B cell (primary cell): ENCODE results near the gene ARHGDIB. TPM values are rescaled to one million over a fixed set of nuclear protein-coding genes. Genes with fewer than 3 reads are reported as not detected.
A peak's percentile ranks its signal among the peaks of the same experiment; 100 is the strongest.

Experiments used
- ATAC-seq: fragments of 200-7000 bp; cut with Tn5 transposase; one replicate; pipeline ENCODE4 v1.10.0; 2021; ENCODE audit warnings: low read depth, mild to moderate bottlenecking, moderate number of reproducible peaks, moderate library complexity
- CTCF ChIA-PET: fragments of 350-600 bp; sonication (Branson Sonifier 250); formaldehyde crosslinking; loops from one replicate; lab custom pipeline; 2021; ENCODE audit warnings: antibody characterized with exemption, inconsistent platforms; lab: Charles Lee
- POLR2A ChIA-PET: fragments of 350-600 bp; sonication (Branson Sonifier 250); formaldehyde crosslinking; loops from one replicate; lab custom pipeline; 2021; ENCODE audit warnings: antibody characterized with exemption; lab: Charles Lee
- DNase-seq: peaks from one replicate; pipeline ENCODE4 v3.0.0; 2013
- H2AFZ ChIP-seq: 2 replicates; pipeline ENCODE4 v1.6.1; 2012; ENCODE audit warnings: mild to moderate bottlenecking, low read depth, low read length; ENCODE audit not compliant: insufficient read depth, poor library complexity, severe bottlenecking
- H3K27ac ChIP-seq, 2 donors: 1 replicate in 1 of 2; 2 replicates in 1 of 2; pipeline ENCODE4 v1.5.1; 2012 to 2013; ENCODE audit warnings: low read length in 2 of 2, mild to moderate bottlenecking in 2 of 2, moderate library complexity in 1 of 2
- H3K27me3 ChIP-seq, 4 experiments: fragments of 200-600 bp in 1 of 4; sonication (generic) in 1 of 4; replicated peaks in 1 of 4; 1 replicate in 2 of 4; 2 replicates in 2 of 4; pipeline versions ENCODE4 v1.6.1 to v1.7.0; 2013 to 2016; ENCODE audit warnings: low read length in 3 of 4, mild to moderate bottlenecking in 2 of 4, mixed read lengths in 1 of 4, moderate library complexity in 1 of 4; ENCODE audit not compliant: insufficient read depth in 4 of 4, control insufficient read depth in 3 of 4; ENCODE audit errors: control extremely low read depth in 1 of 4
- H3K36me3 ChIP-seq, 2 experiments: replicated peaks in 1 of 2; 1 replicate in 1 of 2; 2 replicates in 1 of 2; pipeline versions ENCODE4 v1.6.1 to v1.7.1; 2013; ENCODE audit warnings: low read length in 1 of 2; ENCODE audit not compliant: insufficient read depth in 2 of 2, control insufficient read depth in 1 of 2; ENCODE audit errors: control extremely low read depth in 1 of 2, extremely low read depth in 1 of 2
- H3K4me1 ChIP-seq, 2 donors: fragments of 200-600 bp in 1 of 2; sonication (generic) in 1 of 2; 1 replicate in 1 of 2; 2 replicates in 1 of 2; pipeline versions ENCODE4 v1.5.1 to v1.6.1; 2013 to 2017; ENCODE audit warnings: low read length in 2 of 2; ENCODE audit not compliant: control insufficient read depth in 2 of 2, insufficient read depth in 2 of 2
- H3K4me2 ChIP-seq: replicated peaks from 2 replicates; pipeline ENCODE3; 2012; ENCODE audit warnings: mild to moderate bottlenecking, low read depth, low read length; ENCODE audit not compliant: poor library complexity, severe bottlenecking
- H3K4me3 ChIP-seq, 5 experiments: fragments of 200-600 bp in 1 of 5; sonication (generic) in 1 of 5; 1 replicate in 3 of 5; 2 replicates in 2 of 5; pipeline versions ENCODE4 v1.5.1 to v1.7.0; 2011 to 2016; ENCODE audit warnings: low read length in 4 of 5, mild to moderate bottlenecking in 4 of 5, low read depth in 2 of 5, control low read depth in 1 of 5, moderate library complexity in 1 of 5; ENCODE audit not compliant: insufficient read depth in 1 of 5; ENCODE audit errors: control extremely low read depth in 1 of 5, extremely low read depth in 1 of 5
- H3K79me2 ChIP-seq: fragments of 200-600 bp; sonication (generic); one replicate; pipeline ENCODE4 v1.6.0; 2016; ENCODE audit warnings: low read length; ENCODE audit not compliant: control insufficient read depth, insufficient read depth
- H3K9ac ChIP-seq: fragments of 200-600 bp; sonication (generic); 2 replicates; pipeline ENCODE4 v1.6.1; 2017; ENCODE audit warnings: mild to moderate bottlenecking, low read length, moderate library complexity
- H3K9me3 ChIP-seq, 3 donors: one replicate each; pipeline versions ENCODE4 v1.6.1 to v1.7.1; 2013; ENCODE audit warnings: low read length in 2 of 3; ENCODE audit not compliant: control insufficient read depth in 2 of 3, insufficient read depth in 1 of 3; ENCODE audit errors: control extremely low read depth in 1 of 3
- H4K20me1 ChIP-seq: 2 replicates; pipeline ENCODE4 v1.6.0; 2012; ENCODE audit warnings: mild to moderate bottlenecking, low read length; ENCODE audit not compliant: insufficient read depth, control insufficient read depth, poor library complexity, severe bottlenecking
- H3K27ac Mint-ChIP-seq: one replicate; pipeline ENCODE4 v1.8.0; 2021; ENCODE audit warnings: mixed read lengths
- H3K27me3 Mint-ChIP-seq: one replicate; pipeline ENCODE4 v1.8.0; 2021; ENCODE audit warnings: mixed read lengths
- H3K4me1 Mint-ChIP-seq: one replicate; pipeline ENCODE4 v1.8.0; 2021; ENCODE audit warnings: mixed read lengths
- H3K4me3 Mint-ChIP-seq: one replicate; pipeline ENCODE4 v1.8.0; 2021; ENCODE audit warnings: mixed read lengths
- H3K9me3 Mint-ChIP-seq: one replicate; pipeline ENCODE4 v1.8.0; 2022; ENCODE audit warnings: mixed read lengths; ENCODE audit not compliant: insufficient read depth
- CTCF ChIP-seq: fragments of 200-600 bp; IDR thresholded peaks from one replicate; pipeline ENCODE4 v1.8.0; 2022; ENCODE audit warnings: antibody characterized with exemption, mild to moderate bottlenecking
- EZH2 ChIP-seq: IDR thresholded peaks from 2 replicates; pipeline ENCODE4 v1.6.1; 2012; ENCODE audit warnings: borderline replicate concordance, low read depth, mild to moderate bottlenecking, moderate library complexity, low read length; ENCODE audit not compliant: insufficient read depth, poor library complexity, severe bottlenecking
- WGBS: methylation state at CpG from one replicate; pipeline ENCODE4 v1.1.5; 2013; ENCODE audit warnings: missing lambda C conversion rate; ENCODE audit not compliant: insufficient coverage; 5-methylcytosine and 5-hydroxymethylcytosine counted together
- intact Hi-C: fragments of 100-400 bp; cut with micrococcal nuclease; formaldehyde crosslinking; loops from one replicate; pipeline ENCODE4 v1.10.0; 2022
- polyA plus RNA-seq: library from polyadenylated mRNA; depleted of rRNA; stranded (reverse); fragments of >200 nt; gene quantifications from 2 replicates; pipeline ENCODE4 v1.2.3, GENCODE V29; 2012
- total RNA-seq, 2 donors: library from RNA; stranded (reverse); fragments of 120-200 nt in 1 of 2; gene quantifications; 1 replicate in 1 of 2; 2 replicates in 1 of 2; pipeline versions ENCODE4 v1.2.3 to v1.2.4, GENCODE V29; 2013 to 2022

ARHGDIB gene
- total and polyA plus RNA-seq, 2 donors (not counting 1 experiment from before 2014, with no cell fraction given), result 514 to 826 TPM

GRCh38 chr12:14982991-14983390, 21.6 kb upstream of the ARHGDIB start:
- WGBS, result 0% methylated on average over 1 of the region's 2 CpGs
- Histone ChIP-seq H3K4me3 (peak overlapping the region in 1 of 5 experiments; percentile 4), H3K9me3 (no peaks in the 10 kb centered on the region), H3K79me2 (peaks cover 11% of the 10 kb centered on the region), H3K27me3 (no peaks in the 10 kb centered on the region), H3K9ac (peak overlapping the region; percentile 9), H3K36me3 (no peaks in the 10 kb centered on the region), H3K4me1 (peaks cover 36 to 50% of the 10 kb centered on the region in 2 donors), H3K4me2 (peak overlapping the region; percentile 47), H4K20me1 (no peaks in the 10 kb centered on the region), H2AFZ (peak overlapping the region; percentile 11), H3K27ac (peak overlapping the region in 1 of 2 donors; percentile 46)
- Mint-ChIP-seq H3K4me3 (peak overlapping the region; percentile 17), H3K4me1 (peaks cover 49% of the 10 kb centered on the region), H3K9me3 (no peaks in the 10 kb centered on the region), H3K27me3 (no peaks in the 10 kb centered on the region), H3K27ac (peak overlapping the region; percentile 70)
- ATAC-seq (peak; percentile 31), DNase-seq (peak; percentile 29)
- ChIA-PET CTCF (interaction anchor here (0.6 to 1.1 kb wide), 6 partner anchors 11 to 260 kb away, joined by 3 to 5 read pairs (median 4); partner anchors contain the start of gene ERP27), POLR2A (interaction anchor here (0.6 kb wide), 1 partner anchor 51 kb away, joined by 3 read pairs; no protein-coding TSS in a partner anchor)
- TF ChIP-seq EZH2 (no peak), CTCF (no peak)
- intact Hi-C loops, result no loop called here

GRCh38 chr12:14982562-14982961, 21.2 kb upstream of the ARHGDIB start:
- H3K9me3 ChIP-seq, result no peaks in the 10 kb centered on the region
- H3K4me2 ChIP-seq, result peak overlapping the region; percentile 47
- peaks cover 36 to 48% of the 10 kb centered on the region in 2 donors for H3K4me1 ChIP-seq
- no peaks in the 10 kb centered on the region for H4K20me1 ChIP-seq
- ChIA-PET CTCF (interaction anchor here (0.6 to 1.1 kb wide), 3 partner anchors 13 to 259 kb away, joined by 3 to 5 read pairs (median 5); partner anchors contain the start of gene ERP27), POLR2A (no interaction called here)
- H3K27me3 ChIP-seq, result no peaks in the 10 kb centered on the region
- no peaks in the 10 kb centered on the region for H3K36me3 ChIP-seq
- DNase-seq, result no peak
- Mint-ChIP-seq H3K27ac (peak overlapping the region; percentile 70), H3K4me1 (peaks cover 45% of the 10 kb centered on the region), H3K4me3 (peak overlapping the region; percentile 17), H3K27me3 (no peaks in the 10 kb centered on the region), H3K9me3 (no peaks in the 10 kb centered on the region)
- H3K4me3 ChIP-seq, result peak overlapping the region in 1 of 5 experiments; percentile 4
- H3K9ac ChIP-seq, result peak overlapping the region; percentile 9
- peaks cover 11% of the 10 kb centered on the region for H3K79me2 ChIP-seq
- H2AFZ ChIP-seq, result peak overlapping the region; percentile 11
- WGBS, result no CpG with 5 or more reads among the region's 1 CpG
- H3K27ac ChIP-seq, result peak overlapping the region in 1 of 2 donors; percentile 46
- intact Hi-C loops, result no loop called here
- no peak for ATAC-seq
- TF ChIP-seq CTCF, result no peak
- no peak for TF ChIP-seq EZH2
